ENCODE measurements around the gene IQCB1.

GRCh38 chr3:121740896-121741295, 94.0 kb downstream of the IQCB1 start:
- TF ChIP-seq TAF1 (IDR thresholded peaks at IDR 0.05; ENCODE audit: borderline replicate concordance, insufficient read depth, low read length), result no peak
- TF ChIP-seq FOXP2 (optimal IDR thresholded peaks at IDR 0.05; ENCODE audit: borderline replicate concordance, extremely low read depth, extremely low read length, insufficient read depth), result no peak
